ENCODE results near the gene CUTA.

CUTA gene

GRCh38 chr6:33428224-33428965 is 10.5 kb upstream of the CUTA start:
- H3K4me3 ChIP-seq (ENCODE audit: low read depth, low read length) = peak overlapping the region; percentile 49
- CTCF ChIA-PET = interaction anchor here (0.6 to 1.3 kb wide), 4 partner anchors 10 to 152 kb away, joined by 3 to 4 read pairs (median 3); partner anchors contain the start of gene BAK1
- H3K36me3 ChIP-seq (ENCODE audit: control insufficient read depth in 2 of 2, insufficient read depth in 1 of 2, low read length in 2 of 2) = no peaks in the 10 kb centered on the region
- TF ChIP-seq EGR2 (tag by site-specific recombination; IDR thresholded peaks at IDR 0.05; ENCODE audit: low read depth) (peak; percentile 74), ZNF391 (tag by site-specific recombination; IDR thresholded peaks at IDR 0.05; ENCODE audit: borderline replicate concordance, low read depth) (peak; percentile 57; the same call in 1 of the 2 replicates), HIC1 (tag by site-specific recombination; IDR thresholded peaks at IDR 0.05) (peak; percentile 51; the same call in 1 of the 2 replicates), ZBTB20 (tag by site-specific recombination; IDR thresholded peaks at IDR 0.05) (peak; percentile 59; the same call in 1 of the 2 replicates), ZBTB48 (tag by site-specific recombination; IDR thresholded peaks at IDR 0.05) (peak; percentile 70), KLF17 (tag by site-specific recombination; IDR thresholded peaks at IDR 0.05) (peak; percentile 28; the same call in 1 of the 2 replicates), PATZ1 (tag by site-specific recombination; IDR thresholded peaks at IDR 0.05) (peak; percentile 16), ZNF76 (tag by site-specific recombination; IDR thresholded peaks at IDR 0.05; ENCODE audit: borderline replicate concordance, low read depth) (0 out of 2 replicates have a peak, but pooled peaks have one; percentile 11), BCL11B (tag by site-specific recombination; IDR thresholded peaks at IDR 0.05; ENCODE audit: low read depth) (peak; percentile 36; the same call in 1 of the 2 replicates), ZBTB26 (tag by site-specific recombination; optimal IDR thresholded peaks at IDR 0.05) (peak; percentile 67), ZNF580 (tag by site-specific recombination; IDR thresholded peaks at IDR 0.05) (0 out of 2 replicates have a peak, but pooled peaks have one; percentile 12), ZBTB7A (tag by site-specific recombination; IDR thresholded peaks at IDR 0.05; ENCODE audit: low read depth) (0 out of 2 replicates have a peak, but pooled peaks have one; percentile 49), ZNF610 (tag by site-specific recombination; IDR thresholded peaks at IDR 0.05; ENCODE audit: borderline replicate concordance) (no peak), ZSCAN5A (tag by site-specific recombination; IDR thresholded peaks at IDR 0.05) (peak; percentile 44; the same call in 1 of the 2 replicates), ZNF398 (tag by site-specific recombination; IDR thresholded peaks at IDR 0.05) (peak; percentile 85), MZF1 (tag by site-specific recombination; IDR thresholded peaks at IDR 0.05; ENCODE audit: borderline replicate concordance) (no peak), ZNF600 (tag by site-specific recombination; IDR thresholded peaks at IDR 0.05) (peak; percentile 78), ZNF354C (tag by site-specific recombination; IDR thresholded peaks at IDR 0.05; ENCODE audit: borderline replicate concordance, low read depth) (no peak), ZBTB11 (tag by site-specific recombination; conservative IDR thresholded peaks at IDR 0.05; ENCODE audit: low read depth) (peak; percentile 69; the same call in 1 of the 2 replicates), KLF7 (tag by site-specific recombination; IDR thresholded peaks at IDR 0.05; ENCODE audit: borderline replicate concordance) (0 out of 2 replicates have a peak, but pooled peaks have one; percentile 26)

More at GRCh38 chr6:33428224-33428965, 10.5 kb upstream of the CUTA start:
- peak overlapping the region; percentile 19; the same call in 1 of the 2 replicates for H3K27ac ChIP-seq (ENCODE audit: extremely low read depth, low read depth, low read length)
- H3K9me3 ChIP-seq (ENCODE audit: control insufficient read depth, insufficient read depth, low read depth, low read length) = no peaks in the 10 kb centered on the region
- H3K4me1 ChIP-seq (ENCODE audit: control insufficient read depth, insufficient read depth, low read length) = peaks cover 14% of the 10 kb centered on the region
- POLR2A ChIA-PET = interaction anchor here (0.7 to 1.4 kb wide), 3 partner anchors 18 to 151 kb away, joined by 3 to 8 read pairs (median 4); partner anchors contain the start of genes B3GALT4, PHF1 and ZBTB9

All from HEK293 (cell line).